GM18873 (cell line): Measurements from ENCODE around the gene CLP1.
"Not testable (repeated sequence)": the region's sequence is repeated elsewhere in the genome, so short reads cannot be mapped to it uniquely, and the experiment has no call there.

Source experiments
- ATAC-seq: cut with Tn5 transposase; IDR thresholded peaks from one replicate; pipeline ENCODE4 v1.9.1; 2021; ENCODE audit warnings: mild to moderate bottlenecking, moderate library complexity, moderate number of reproducible peaks; ENCODE audit not compliant: unreplicated experiment, low FRiP score

Gene CLP1

GRCh38 chr11:57659669-57660068 is 2.1 kb downstream of the CLP1 start:
- no peak for ATAC-seq

GRCh38 chr11:57662893-57663292 is 5.3 kb downstream of the CLP1 start:
- ATAC-seq: no peak

GRCh38 chr11:57663975-57664374 is 6.4 kb downstream of the CLP1 start:
- no peak for ATAC-seq

GRCh38 chr11:57667117-57667735 is 9.7 kb downstream of the CLP1 start:
- ATAC-seq: peak; percentile 72

GRCh38 chr11:57667736-57668433 is 10.3 kb downstream of the CLP1 start, which contains the start of gene ZDHHC5:
Gene ZDHHC5, plus strand, starts transcription at chr11:57668114. Its CDS starts 4,977 bp downstream, at chr11:57673091.
- ATAC-seq: peak; percentile 81

- ATAC-seq: peak; percentile 2
Measured at GRCh38 chr11:57668434-57668782, 10.8 kb downstream of the CLP1 start.

GRCh38 chr11:57674251-57674650 is 16.7 kb downstream of the CLP1 start:
- ATAC-seq: no peak

GRCh38 chr11:57675176-57675941 is 17.8 kb downstream of the CLP1 start:
- no peak for ATAC-seq

GRCh38 chr11:57679396-57679795 is 21.8 kb downstream of the CLP1 start:
- ATAC-seq: no peak

- ATAC-seq: no peak
Measured at GRCh38 chr11:57680552-57680874, 23.0 kb downstream of the CLP1 start.

- no peak for ATAC-seq
Measured at GRCh38 chr11:57681168-57681567, 23.6 kb downstream of the CLP1 start.

GRCh38 chr11:57690474-57690873 is 32.9 kb downstream of the CLP1 start:
- ATAC-seq: not testable (repeated sequence)

GRCh38 chr11:57698843-57699365 is 41.3 kb downstream of the CLP1 start:
- no peak for ATAC-seq

GRCh38 chr11:57699813-57700212 is 42.3 kb downstream of the CLP1 start:
- no peak for ATAC-seq

GRCh38 chr11:57700425-57700824 is 42.9 kb downstream of the CLP1 start:
- no peak for ATAC-seq

- no peak for ATAC-seq
Measured at GRCh38 chr11:57703341-57703740, 45.8 kb downstream of the CLP1 start.

GRCh38 chr11:57704932-57705331 is 47.4 kb downstream of the CLP1 start:
- ATAC-seq: no peak

- ATAC-seq: not testable (repeated sequence)
Measured at GRCh38 chr11:57705432-57705831, 47.9 kb downstream of the CLP1 start.

GRCh38 chr11:57709802-57710367 is 52.3 kb downstream of the CLP1 start:
- no peak for ATAC-seq
